Neuronal stem cell (in vitro differentiated cells): ENCODE measurements around the gene OSM.
A peak's percentile ranks its signal among the peaks of the same experiment; 100 is the strongest.

Experiments used
- DNase-seq: peaks from one replicate; pipeline ENCODE4 v3.0.0-alpha.2; 2013; ENCODE audit warnings: low spot score
- H2AFZ ChIP-seq: one replicate; pipeline ENCODE4 v1.6.1; 2013; ENCODE audit warnings: mild to moderate bottlenecking, low read length, inconsistent platforms
- H2AK5ac ChIP-seq: 2 replicates; pipeline ENCODE4 v1.6.1; 2013; ENCODE audit warnings: low read depth, mild to moderate bottlenecking, inconsistent platforms, low read length, moderate library complexity, mixed read lengths
- H2BK120ac ChIP-seq: 2 replicates; pipeline ENCODE4 v1.6.1; 2013; ENCODE audit warnings: low read depth, mild to moderate bottlenecking, inconsistent platforms, low read length, moderate library complexity, mixed read lengths
- H2BK12ac ChIP-seq: one replicate; pipeline ENCODE4 v1.6.1; 2013; ENCODE audit warnings: low read length, inconsistent platforms
- H2BK15ac ChIP-seq: 2 replicates; pipeline ENCODE4 v1.6.1; 2013; ENCODE audit warnings: mild to moderate bottlenecking, low read length, inconsistent platforms, mixed read lengths
- H2BK5ac ChIP-seq: one replicate; pipeline ENCODE4 v1.6.1; 2013; ENCODE audit warnings: inconsistent platforms, mild to moderate bottlenecking, low read length, moderate library complexity
- H3K14ac ChIP-seq: one replicate; pipeline ENCODE4 v1.6.1; 2013; ENCODE audit warnings: low read length, inconsistent platforms
- H3K18ac ChIP-seq: 2 replicates; pipeline ENCODE4 v1.6.1; 2013; ENCODE audit warnings: low read length, inconsistent platforms
- H3K23ac ChIP-seq: 2 replicates; pipeline ENCODE4 v1.6.1; 2013; ENCODE audit warnings: low read depth, mild to moderate bottlenecking, mixed read lengths, low read length, inconsistent platforms; ENCODE audit not compliant: poor library complexity
- H3K27ac ChIP-seq: replicated peaks from 3 replicates; pipeline ENCODE4 v1.5.1; 2013; ENCODE audit warnings: low read length, inconsistent platforms
- H3K27me3 ChIP-seq, 3 experiments: 2 replicates each; pipeline ENCODE4 v1.6.1; 2013; ENCODE audit warnings: low read length in 3 of 3, mild to moderate bottlenecking in 2 of 3, inconsistent platforms in 1 of 3, low read depth in 1 of 3, mixed read lengths in 1 of 3, moderate library complexity in 1 of 3; ENCODE audit not compliant: control insufficient read depth in 3 of 3, insufficient read depth in 3 of 3
- H3K36me3 ChIP-seq, 2 donors: replicated peaks in 1 of 2; 2 replicates each; pipeline ENCODE4 v1.6.1; 2013; ENCODE audit warnings: low read length in 2 of 2; ENCODE audit not compliant: control insufficient read depth in 2 of 2, insufficient read depth in 2 of 2
- H3K4ac ChIP-seq: 2 replicates; pipeline ENCODE4 v1.6.1; 2013; ENCODE audit warnings: inconsistent platforms, mild to moderate bottlenecking, low read length, moderate library complexity
- H3K4me1 ChIP-seq, 2 donors: 1 replicate in 1 of 2; 2 replicates in 1 of 2; pipeline ENCODE4 v1.6.1; 2013; ENCODE audit warnings: low read length in 2 of 2, low read depth in 1 of 2; ENCODE audit not compliant: control insufficient read depth in 2 of 2, insufficient read depth in 1 of 2
- H3K4me2 ChIP-seq: one replicate; pipeline ENCODE4 v1.6.1; 2013; ENCODE audit warnings: mild to moderate bottlenecking, low read length, inconsistent platforms; ENCODE audit not compliant: insufficient read depth, poor library complexity, severe bottlenecking
- H3K4me3 ChIP-seq, 2 donors: 2 replicates each; pipeline ENCODE4 v1.5.1; 2013; ENCODE audit warnings: low read length in 2 of 2, mild to moderate bottlenecking in 2 of 2, inconsistent platforms in 1 of 2, moderate library complexity in 1 of 2
- H3K79me1 ChIP-seq: one replicate; pipeline ENCODE4 v1.6.1; 2013; ENCODE audit warnings: low read depth, mild to moderate bottlenecking, inconsistent platforms, low read length, moderate library complexity
- H3K9ac ChIP-seq: one replicate; pipeline ENCODE4 v1.6.1; 2013; ENCODE audit warnings: mild to moderate bottlenecking, low read depth, low read length, inconsistent platforms; ENCODE audit not compliant: poor library complexity
- H3K9me3 ChIP-seq, 2 donors: replicated peaks in 1 of 2; 2 replicates each; pipeline versions ENCODE3 to v1.6.1; 2013; ENCODE audit warnings: low read length in 2 of 2, mild to moderate bottlenecking in 2 of 2, inconsistent platforms in 1 of 2, low read depth in 1 of 2, mixed read lengths in 1 of 2, moderate library complexity in 1 of 2; ENCODE audit not compliant: control insufficient read depth in 2 of 2, insufficient read depth in 1 of 2
- H4K8ac ChIP-seq: one replicate; pipeline ENCODE4 v1.6.1; 2013; ENCODE audit warnings: low read depth, mild to moderate bottlenecking, inconsistent platforms, low read length, moderate library complexity
- H4K91ac ChIP-seq: one replicate; pipeline ENCODE4 v1.6.1; 2013; ENCODE audit warnings: low read length, low read depth, mild to moderate bottlenecking, inconsistent platforms; ENCODE audit not compliant: poor library complexity
- WGBS, 2 donors: extraction: QIAGEN DNeasy Blood & Tissue Kit; methylation state at CpG; one replicate each; pipeline ENCODE4 v1.1.7; 2013; ENCODE audit warnings: missing lambda C conversion rate in 2 of 2, mixed read lengths in 1 of 2; ENCODE audit not compliant: insufficient read length in 2 of 2, insufficient replicate concordance in 1 of 2; ENCODE audit errors: extremely low coverage in 2 of 2; 5-methylcytosine and 5-hydroxymethylcytosine counted together

The OSM gene

GRCh38 chr22:30291058-30291892, 24.6 kb upstream of the OSM start:
- Histone ChIP-seq H3K4me1 (peaks cover 15 to 18% of the 10 kb centered on the region in 2 donors), H3K36me3 (peaks cover 9 to 14% of the 10 kb centered on the region in 2 donors), H3K18ac (no peak overlapping the region), H3K9ac (peak overlapping the region; percentile 38), H3K4me3 (no peak overlapping the region), H3K23ac (peak overlapping the region; percentile 27), H4K91ac (no peak overlapping the region), H4K8ac (no peak overlapping the region), H2BK12ac (no peak overlapping the region), H2BK120ac (no peak overlapping the region), H3K4ac (no peak overlapping the region), H3K9me3 (no peaks in the 10 kb centered on the region), H3K4me2 (no peak overlapping the region), H3K27me3 (peaks cover 0 to 6% (median 0%) of the 10 kb centered on the region in 3 experiments), H2BK15ac (no peak overlapping the region), H3K27ac (no peak overlapping the region), H3K79me1 (peaks cover 2% of the 10 kb centered on the region), H2BK5ac (peak overlapping the region; percentile 4), H2AK5ac (peak overlapping the region; percentile 53), H3K14ac (no peak overlapping the region), H2AFZ (no peak overlapping the region)
- no CpG with 5 or more reads among the region's 13 CpGs for WGBS, 2 donors
- DNase-seq: no peak

- Histone ChIP-seq H3K14ac (no peak overlapping the region), H2BK5ac (peak overlapping the region; percentile 4), H4K91ac (no peak overlapping the region), H2BK15ac (no peak overlapping the region), H3K36me3 (peaks cover 9 to 14% of the 10 kb centered on the region in 2 donors), H2BK12ac (no peak overlapping the region), H3K9ac (peak overlapping the region; percentile 38), H2AFZ (peak overlapping the region; percentile 99), H3K23ac (no peak overlapping the region), H3K79me1 (no peaks in the 10 kb centered on the region), H3K4ac (no peak overlapping the region), H3K4me1 (peaks cover 15 to 18% of the 10 kb centered on the region in 2 donors), H4K8ac (no peak overlapping the region), H3K27ac (no peak overlapping the region), H3K9me3 (no peaks in the 10 kb centered on the region), H2AK5ac (peak overlapping the region; percentile 2), H3K4me3 (no peak overlapping the region), H3K27me3 (peaks cover 0 to 6% (median 0%) of the 10 kb centered on the region in 3 experiments), H2BK120ac (no peak overlapping the region), H3K18ac (no peak overlapping the region), H3K4me2 (no peak overlapping the region)
- no CpG with 5 or more reads among the region's 3 CpGs for WGBS, 2 donors
- DNase-seq: peak; percentile 20
Measured at GRCh38 chr22:30290342-30291057, 23.8 kb upstream of the OSM start.

- no peak overlapping the region for H3K14ac ChIP-seq
- H3K9ac ChIP-seq: peak overlapping the region; percentile 61
- DNase-seq: no peak
- WGBS, 2 donors: no CpG with 5 or more reads among the region's 12 CpGs
- no peak overlapping the region for H3K4ac ChIP-seq
- H3K79me1 ChIP-seq: no peaks in the 10 kb centered on the region
- no peak overlapping the region for H2BK12ac ChIP-seq
- peaks cover 15 to 18% of the 10 kb centered on the region in 2 donors for H3K4me1 ChIP-seq
- no peak overlapping the region for H2AK5ac ChIP-seq
- H3K18ac ChIP-seq: peak overlapping the region; percentile 87
- H3K4me2 ChIP-seq: peak overlapping the region; percentile 99
- H3K27ac ChIP-seq: no peak overlapping the region
- no peak overlapping the region for H2BK15ac ChIP-seq
- no peak overlapping the region for H2BK5ac ChIP-seq
- H3K23ac ChIP-seq: no peak overlapping the region
- no peak overlapping the region for H4K8ac ChIP-seq
- peaks cover 9 to 14% of the 10 kb centered on the region in 2 donors for H3K36me3 ChIP-seq
- H3K9me3 ChIP-seq: no peaks in the 10 kb centered on the region
- H4K91ac ChIP-seq: no peak overlapping the region
- no peak overlapping the region for H2BK120ac ChIP-seq
- H3K27me3 ChIP-seq: peaks cover 0 to 6% (median 0%) of the 10 kb centered on the region in 3 experiments
- peak overlapping the region; percentile 99 for H2AFZ ChIP-seq
- peak overlapping the region; percentile 63 to 75 for H3K4me3 ChIP-seq
Measured at GRCh38 chr22:30289980-30290313, 23.3 kb upstream of the OSM start.
